ENCODE results near the gene PCDHA4. TPM values are rescaled to one million over a fixed set of nuclear protein-coding genes. Genes with fewer than 3 reads are reported as not detected.
"Not testable (repeated sequence)": the region's sequence is repeated elsewhere in the genome, so short reads cannot be mapped to it uniquely, and the experiment has no call there.

The PCDHA4 gene
- total and polyA plus RNA-seq, 2 donors (not counting 1 experiment from before 2014, with no cell fraction given), result not detected

DNA sequence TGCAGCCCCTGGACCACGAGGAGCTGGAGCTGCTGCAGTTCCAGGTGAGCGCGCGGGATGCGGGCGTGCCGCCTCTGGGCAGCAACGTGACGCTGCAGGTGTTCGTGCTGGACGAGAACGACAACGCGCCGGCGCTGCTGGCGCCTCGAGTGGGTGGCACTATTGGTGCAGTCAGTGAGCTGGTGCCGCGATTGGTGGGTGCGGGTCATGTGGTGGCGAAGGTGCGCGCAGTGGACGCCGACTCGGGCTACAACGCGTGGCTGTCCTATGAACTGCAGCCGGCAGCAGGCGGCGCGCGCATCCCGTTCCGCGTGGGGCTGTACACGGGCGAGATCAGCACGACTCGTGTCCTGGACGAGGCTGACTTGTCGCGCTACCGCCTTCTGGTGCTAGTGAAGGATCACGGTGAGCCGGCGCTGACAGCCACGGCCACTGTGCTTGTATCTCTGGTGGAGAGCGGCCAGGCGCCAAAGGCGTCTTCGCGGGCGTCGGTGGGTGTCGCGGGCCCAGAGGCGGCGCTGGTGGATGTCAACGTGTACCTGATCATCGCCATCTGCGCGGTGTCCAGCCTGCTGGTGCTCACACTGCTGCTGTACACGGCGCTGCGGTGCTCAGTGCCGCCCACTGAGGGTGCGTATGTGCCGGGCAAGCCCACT is 18.9 kb upstream of the PCDHA4 start:
- H3K27ac Mint-ChIP-seq; H3K4me1 ChIP-seq (ENCODE audit: control insufficient read depth in 2 of 2, insufficient read depth in 2 of 2, low read length in 2 of 2); H3K9ac ChIP-seq (ENCODE audit: low read length); H3K79me2 ChIP-seq (ENCODE audit: control insufficient read depth, insufficient read depth, low read length); H3K4me1 Mint-ChIP-seq; CTCF ChIA-PET; DNase-seq; ATAC-seq (ENCODE audit: low read depth); intact Hi-C loops (cut with micrococcal nuclease); H3K4me2 ChIP-seq (replicated peaks; ENCODE audit: low read depth, low read length, poor library complexity, severe bottlenecking); H3K36me3 ChIP-seq (replicated peaks in 1 of 2; ENCODE audit: control extremely low read depth in 1 of 2, control insufficient read depth in 1 of 2, extremely low read depth in 1 of 2, insufficient read depth in 2 of 2, low read length in 1 of 2); H2AFZ ChIP-seq (ENCODE audit: insufficient read depth, low read depth, low read length, poor library complexity, severe bottlenecking); POLR2A ChIA-PET; H3K4me3 Mint-ChIP-seq; H3K4me3 ChIP-seq (ENCODE audit: control extremely low read depth in 1 of 5, extremely low read depth in 1 of 5, insufficient read depth in 1 of 5, low read depth in 2 of 5, low read length in 4 of 5); H3K27ac ChIP-seq (ENCODE audit: low read length in 2 of 2); H4K20me1 ChIP-seq (ENCODE audit: control insufficient read depth, insufficient read depth, low read length, poor library complexity, severe bottlenecking): not testable (repeated sequence)
- 55% methylated on average over 70 of the region's 70 CpGs for WGBS (ENCODE audit: insufficient coverage)
- Mint-ChIP-seq H3K9me3 (ENCODE audit: insufficient read depth) (peaks cover 12% of the 10 kb centered on the region), H3K27me3 (peaks cover 27% of the 10 kb centered on the region)
- H3K27me3 ChIP-seq (replicated peaks in 1 of 4; ENCODE audit: control extremely low read depth in 1 of 4, control insufficient read depth in 3 of 4, insufficient read depth in 4 of 4, low read length in 3 of 4), result peaks cover 0 to 19% (median 7%) of the 10 kb centered on the region in 4 experiments
- peaks cover 3 to 40% (median 32%) of the 10 kb centered on the region in 3 donors for H3K9me3 ChIP-seq (ENCODE audit: control extremely low read depth in 1 of 3, control insufficient read depth in 2 of 3, insufficient read depth in 1 of 3, low read length in 2 of 3)

DNA sequence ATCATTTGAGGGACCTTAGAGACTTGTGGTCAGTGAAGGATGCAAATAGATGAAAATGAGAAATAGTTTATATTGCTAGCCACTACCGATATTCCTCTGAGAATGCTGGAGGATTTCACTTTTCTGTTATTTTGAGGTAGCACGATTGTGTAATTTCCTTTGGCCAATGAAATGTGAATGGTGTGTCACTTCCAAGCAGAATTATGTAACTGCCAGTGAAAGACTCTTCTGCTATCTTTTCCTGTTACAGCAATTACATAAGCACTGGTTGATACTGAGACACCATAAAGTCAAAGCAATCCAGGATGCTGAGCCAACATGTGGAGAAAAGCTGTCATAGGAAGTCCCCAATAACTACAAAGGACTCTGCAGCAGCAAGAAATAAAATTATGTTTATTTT is 15.8 kb upstream of the PCDHA4 start:
- Mint-ChIP-seq H3K4me1 (no peaks in the 10 kb centered on the region), H3K9me3 (ENCODE audit: insufficient read depth) (peaks cover 15% of the 10 kb centered on the region), H3K27me3 (peaks cover 22% of the 10 kb centered on the region), H3K27ac (no peak overlapping the region), H3K4me3 (no peak overlapping the region)
- TF ChIP-seq, protein P1, sequence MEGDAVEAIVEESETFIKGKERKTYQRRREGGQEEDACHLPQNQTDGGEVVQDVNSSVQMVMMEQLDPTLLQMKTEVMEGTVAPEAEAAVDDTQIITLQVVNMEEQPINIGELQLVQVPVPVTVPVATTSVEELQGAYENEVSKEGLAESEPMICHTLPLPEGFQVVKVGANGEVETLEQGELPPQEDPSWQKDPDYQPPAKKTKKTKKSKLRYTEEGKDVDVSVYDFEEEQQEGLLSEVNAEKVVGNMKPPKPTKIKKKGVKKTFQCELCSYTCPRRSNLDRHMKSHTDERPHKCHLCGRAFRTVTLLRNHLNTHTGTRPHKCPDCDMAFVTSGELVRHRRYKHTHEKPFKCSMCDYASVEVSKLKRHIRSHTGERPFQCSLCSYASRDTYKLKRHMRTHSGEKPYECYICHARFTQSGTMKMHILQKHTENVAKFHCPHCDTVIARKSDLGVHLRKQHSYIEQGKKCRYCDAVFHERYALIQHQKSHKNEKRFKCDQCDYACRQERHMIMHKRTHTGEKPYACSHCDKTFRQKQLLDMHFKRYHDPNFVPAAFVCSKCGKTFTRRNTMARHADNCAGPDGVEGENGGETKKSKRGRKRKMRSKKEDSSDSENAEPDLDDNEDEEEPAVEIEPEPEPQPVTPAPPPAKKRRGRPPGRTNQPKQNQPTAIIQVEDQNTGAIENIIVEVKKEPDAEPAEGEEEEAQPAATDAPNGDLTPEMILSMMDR (IDR thresholded peaks at IDR 0.05), result no peak
- TF ChIP-seq EZH2 (IDR thresholded peaks at IDR 0.05; ENCODE audit: borderline replicate concordance, insufficient read depth, low read depth, low read length, poor library complexity, severe bottlenecking), result no peak
- ChIA-PET POLR2A (no interaction called here), CTCF (no interaction called here)
- H2AFZ ChIP-seq (ENCODE audit: insufficient read depth, low read depth, low read length, poor library complexity, severe bottlenecking), result no peak overlapping the region
- no peak overlapping the region for H3K9ac ChIP-seq (ENCODE audit: low read length)
- no peaks in the 10 kb centered on the region for H3K36me3 ChIP-seq (replicated peaks in 1 of 2; ENCODE audit: control extremely low read depth in 1 of 2, control insufficient read depth in 1 of 2, extremely low read depth in 1 of 2, insufficient read depth in 2 of 2, low read length in 1 of 2)
- ATAC-seq (ENCODE audit: low read depth) (no peak), DNase-seq (no peak)
- H3K4me1 ChIP-seq (ENCODE audit: control insufficient read depth in 2 of 2, insufficient read depth in 2 of 2, low read length in 2 of 2), result no peaks in the 10 kb centered on the region
- intact Hi-C loops (cut with micrococcal nuclease), result no loop called here
- H3K27me3 ChIP-seq (replicated peaks in 1 of 4; ENCODE audit: control extremely low read depth in 1 of 4, control insufficient read depth in 3 of 4, insufficient read depth in 4 of 4, low read length in 3 of 4), result peaks cover 0 to 33% (median 14%) of the 10 kb centered on the region in 4 experiments
- WGBS (ENCODE audit: insufficient coverage), result no CpG with 5 or more reads among the region's 2 CpGs
- no peaks in the 10 kb centered on the region for H4K20me1 ChIP-seq (ENCODE audit: control insufficient read depth, insufficient read depth, low read length, poor library complexity, severe bottlenecking)
- H3K9me3 ChIP-seq (ENCODE audit: control extremely low read depth in 1 of 3, control insufficient read depth in 2 of 3, insufficient read depth in 1 of 3, low read length in 2 of 3), result peaks cover 6 to 46% (median 42%) of the 10 kb centered on the region in 3 donors
- no peaks in the 10 kb centered on the region for H3K79me2 ChIP-seq (ENCODE audit: control insufficient read depth, insufficient read depth, low read length)
- no peak overlapping the region for H3K27ac ChIP-seq (ENCODE audit: low read length in 2 of 2)
- H3K4me2 ChIP-seq (replicated peaks; ENCODE audit: low read depth, low read length, poor library complexity, severe bottlenecking), result no peak overlapping the region
- no peak overlapping the region for H3K4me3 ChIP-seq (ENCODE audit: control extremely low read depth in 1 of 5, extremely low read depth in 1 of 5, insufficient read depth in 1 of 5, low read depth in 2 of 5, low read length in 4 of 5)

Data from B cell (primary cell).